Nephron (organoid): Measurements from ENCODE around the gene ITGB1BP1.
"Not testable (repeated sequence)": the region's sequence is repeated elsewhere in the genome, so short reads cannot be mapped to it uniquely, and the experiment has no call there.

Experiments
- H3K27ac Mint-ChIP-seq, 3 experiments: 2 replicates each; pipeline ENCODE4 v1.8.0; 2020; ENCODE audit warnings: mixed read lengths in 3 of 3, mild to moderate bottlenecking in 2 of 3, moderate library complexity in 1 of 3
- H3K27me3 Mint-ChIP-seq: 2 replicates; pipeline ENCODE4 v1.8.0; 2021; ENCODE audit warnings: low read depth, mild to moderate bottlenecking, moderate library complexity, mixed read lengths
- H3K36me3 Mint-ChIP-seq: 2 replicates; pipeline ENCODE4 v1.8.0; 2020; ENCODE audit warnings: low read depth, mixed read lengths
- H3K4me1 Mint-ChIP-seq: 2 replicates; pipeline ENCODE4 v1.8.0; 2020; ENCODE audit warnings: mixed read lengths
- H3K4me3 Mint-ChIP-seq, 3 experiments: 2 replicates each; pipeline ENCODE4 v1.8.0; 2020; ENCODE audit warnings: mild to moderate bottlenecking in 3 of 3, mixed read lengths in 3 of 3, moderate library complexity in 2 of 3
- H3K9me3 Mint-ChIP-seq: 2 replicates; pipeline ENCODE4 v1.8.0; 2020; ENCODE audit warnings: mixed read lengths
- TF ChIP-seq, protein P1 (sequence below), 3 experiments: fragments of 200-600 bp; sonication (generic); IDR thresholded peaks; one replicate each; pipeline ENCODE4 v1.5.0; 2021; ENCODE audit warnings: antibody characterized with exemption in 3 of 3; ENCODE audit not compliant: unreplicated experiment in 3 of 3

The ITGB1BP1 gene

DNA sequence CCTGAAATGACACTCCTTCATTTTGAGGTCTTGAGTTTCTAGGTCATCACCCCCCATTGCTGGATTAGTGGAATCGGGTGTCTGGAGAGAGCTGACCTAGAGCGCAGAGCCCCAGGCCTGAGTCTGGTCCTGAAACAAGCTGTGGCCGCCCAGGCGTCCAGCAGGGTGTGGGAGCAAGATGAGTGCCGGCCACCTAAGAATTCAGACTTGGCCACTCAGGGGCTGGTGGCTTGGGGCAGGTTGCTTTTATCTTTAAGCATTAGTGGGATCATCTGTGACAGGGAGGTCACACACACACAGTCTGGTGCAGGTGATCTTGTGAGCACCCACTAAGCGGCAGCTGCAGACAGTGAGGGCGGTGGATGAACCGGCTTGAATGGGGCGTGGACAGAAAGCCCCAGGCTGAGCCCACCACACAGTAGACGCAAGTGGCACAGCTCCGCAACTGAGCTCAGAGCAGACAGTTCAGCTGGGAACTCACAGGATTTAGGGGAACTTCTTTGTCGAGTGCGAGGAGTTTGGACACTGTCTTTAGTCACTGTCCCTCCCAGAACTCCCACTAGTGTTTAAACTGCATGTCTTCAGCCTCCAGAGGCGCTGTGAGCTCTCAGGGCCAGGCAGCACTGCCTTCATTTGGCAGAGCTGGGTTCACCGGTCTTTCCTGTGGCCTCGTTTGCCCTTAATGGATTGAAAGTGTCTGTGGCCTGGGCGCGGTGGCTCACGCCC lies 21.5 kb downstream of the ITGB1BP1 start:
- TF ChIP-seq, protein P1, sequence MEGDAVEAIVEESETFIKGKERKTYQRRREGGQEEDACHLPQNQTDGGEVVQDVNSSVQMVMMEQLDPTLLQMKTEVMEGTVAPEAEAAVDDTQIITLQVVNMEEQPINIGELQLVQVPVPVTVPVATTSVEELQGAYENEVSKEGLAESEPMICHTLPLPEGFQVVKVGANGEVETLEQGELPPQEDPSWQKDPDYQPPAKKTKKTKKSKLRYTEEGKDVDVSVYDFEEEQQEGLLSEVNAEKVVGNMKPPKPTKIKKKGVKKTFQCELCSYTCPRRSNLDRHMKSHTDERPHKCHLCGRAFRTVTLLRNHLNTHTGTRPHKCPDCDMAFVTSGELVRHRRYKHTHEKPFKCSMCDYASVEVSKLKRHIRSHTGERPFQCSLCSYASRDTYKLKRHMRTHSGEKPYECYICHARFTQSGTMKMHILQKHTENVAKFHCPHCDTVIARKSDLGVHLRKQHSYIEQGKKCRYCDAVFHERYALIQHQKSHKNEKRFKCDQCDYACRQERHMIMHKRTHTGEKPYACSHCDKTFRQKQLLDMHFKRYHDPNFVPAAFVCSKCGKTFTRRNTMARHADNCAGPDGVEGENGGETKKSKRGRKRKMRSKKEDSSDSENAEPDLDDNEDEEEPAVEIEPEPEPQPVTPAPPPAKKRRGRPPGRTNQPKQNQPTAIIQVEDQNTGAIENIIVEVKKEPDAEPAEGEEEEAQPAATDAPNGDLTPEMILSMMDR (IDR thresholded peaks at IDR 0.05; ENCODE audit: unreplicated experiment in 3 of 3) = no peak
- peaks cover 30% of the 10 kb centered on the region for H3K36me3 Mint-ChIP-seq
- H3K27ac Mint-ChIP-seq = no peak overlapping the region
- peaks cover 15% of the 10 kb centered on the region for H3K4me1 Mint-ChIP-seq
- no peak overlapping the region for H3K4me3 Mint-ChIP-seq
- no peaks in the 10 kb centered on the region for H3K27me3 Mint-ChIP-seq
- no peaks in the 10 kb centered on the region for H3K9me3 Mint-ChIP-seq

DNA sequence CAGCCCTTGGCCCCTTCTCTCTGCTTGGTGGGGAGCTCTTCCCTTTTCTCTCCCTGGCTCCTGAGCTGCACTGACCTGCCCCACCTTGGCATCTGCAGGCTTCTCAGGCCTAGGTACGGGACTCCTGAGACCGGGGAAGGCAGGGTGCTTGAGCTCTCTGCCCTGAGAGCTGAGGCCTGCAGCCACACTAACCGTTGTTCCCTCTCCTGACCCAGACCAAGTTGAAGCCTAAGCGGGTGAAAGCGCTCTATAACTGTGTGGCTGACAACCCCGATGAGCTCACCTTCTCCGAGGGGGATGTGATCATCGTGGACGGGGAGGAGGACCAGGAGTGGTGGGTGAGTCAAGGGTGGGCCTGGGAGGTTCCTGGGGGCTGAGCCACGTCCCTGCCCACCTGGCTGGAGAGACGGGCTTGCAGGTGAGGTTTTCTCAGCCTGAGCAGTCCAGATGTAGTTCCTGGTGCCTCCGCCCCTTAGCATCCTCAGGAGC lies 22.2 kb downstream of the ITGB1BP1 start:
- H3K9me3 Mint-ChIP-seq = no peaks in the 10 kb centered on the region
- peak overlapping the region; percentile 57 to 72 (median 68) for H3K27ac Mint-ChIP-seq
- TF ChIP-seq, protein P1 (IDR thresholded peaks at IDR 0.05; ENCODE audit: unreplicated experiment in 3 of 3) = no peak
- no peak overlapping the region for H3K4me3 Mint-ChIP-seq
- H3K4me1 Mint-ChIP-seq = peaks cover 15% of the 10 kb centered on the region
- H3K36me3 Mint-ChIP-seq = peaks cover 31% of the 10 kb centered on the region
- H3K27me3 Mint-ChIP-seq = no peaks in the 10 kb centered on the region

DNA sequence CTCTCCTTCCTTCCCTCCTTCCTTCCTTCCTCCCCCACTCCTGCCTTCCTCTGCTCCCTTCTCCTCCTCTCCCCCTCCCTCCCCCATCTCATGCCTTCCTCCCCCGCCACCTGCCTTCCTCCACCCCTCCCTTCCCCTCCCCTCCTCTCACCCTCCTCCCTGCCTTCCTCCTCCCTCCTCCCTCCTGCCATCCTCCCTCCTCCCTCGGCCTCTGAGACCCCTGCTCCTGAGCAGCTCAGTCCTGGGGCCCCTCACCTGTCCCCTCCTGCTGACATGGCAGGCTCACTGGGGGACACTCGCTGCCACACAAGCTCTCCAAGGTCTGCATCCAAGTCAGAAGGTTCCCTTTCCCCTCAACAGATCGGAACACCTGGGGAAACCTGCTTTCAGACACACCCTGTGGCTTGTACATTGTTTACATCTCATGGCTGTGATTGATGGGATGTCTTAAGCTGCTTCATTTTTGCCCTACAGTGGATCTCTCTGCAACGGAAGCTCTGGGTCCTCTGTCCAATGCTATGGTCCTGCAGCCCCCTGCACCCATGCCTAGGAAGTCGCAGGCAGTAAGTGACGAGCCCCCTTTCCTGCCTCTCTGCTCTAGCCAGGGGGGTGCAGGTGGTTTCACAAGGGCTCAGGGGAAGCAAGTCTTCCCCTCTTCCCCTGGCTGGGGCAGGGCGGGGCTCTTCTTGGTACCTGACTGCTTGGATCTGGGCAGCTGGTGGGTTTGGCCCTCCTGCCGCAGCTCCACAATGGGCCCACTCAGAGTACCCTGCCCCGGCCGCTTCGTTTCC lies 22.9 kb downstream of the ITGB1BP1 start:
- Mint-ChIP-seq H3K36me3 (peaks cover 35% of the 10 kb centered on the region), H3K27ac (peak overlapping the region; percentile 57 to 87 (median 72)), H3K4me3 (peak overlapping the region in 1 of 3 experiments; percentile 37)

DNA sequence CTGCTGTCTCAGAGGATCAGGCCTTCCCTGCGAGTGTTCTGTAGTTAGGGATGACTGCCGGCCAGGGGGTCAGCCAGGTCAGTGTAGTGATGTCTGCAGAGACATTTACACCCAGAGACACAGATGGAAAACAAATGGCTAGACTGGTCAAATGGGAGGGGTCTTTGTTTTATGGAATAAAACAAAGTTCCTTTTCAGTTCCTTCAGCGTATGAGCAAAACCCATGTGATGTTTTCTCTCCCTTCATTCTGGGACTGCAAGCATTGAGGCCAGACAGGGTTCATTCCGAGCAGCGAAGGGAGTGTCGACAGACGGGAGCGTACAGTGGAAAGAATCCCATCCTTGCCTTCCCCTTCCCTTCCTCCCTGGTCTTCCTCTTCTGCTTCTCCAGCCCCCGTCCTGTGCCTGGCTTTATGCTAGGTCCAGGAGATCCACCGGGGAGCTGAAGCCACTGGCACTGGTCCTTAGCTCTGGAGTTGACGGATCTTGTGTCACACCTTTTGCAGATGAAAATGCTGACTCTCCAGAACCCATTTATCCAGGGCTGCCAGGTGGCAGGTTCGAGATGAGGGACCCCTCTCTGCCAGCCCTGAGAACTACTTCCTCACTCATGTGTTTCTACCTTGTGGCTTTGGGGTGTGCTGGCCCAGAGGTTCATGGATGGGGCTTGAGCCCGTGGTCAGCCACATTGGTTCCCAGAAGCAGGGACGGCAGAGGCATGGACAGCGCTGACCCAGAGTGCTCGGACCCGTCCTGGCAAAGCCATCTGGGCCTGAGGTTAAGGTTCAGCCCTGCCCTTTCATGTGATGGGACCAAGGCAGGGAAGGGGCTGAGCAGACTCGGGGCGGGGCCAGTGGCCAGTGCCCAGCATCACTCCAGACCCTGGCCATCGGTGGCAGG lies 24.2 kb downstream of the ITGB1BP1 start:
- H3K4me3 Mint-ChIP-seq = no peak overlapping the region
- TF ChIP-seq, protein P1 (IDR thresholded peaks at IDR 0.05; ENCODE audit: unreplicated experiment in 3 of 3) = no peak
- no peaks in the 10 kb centered on the region for H3K9me3 Mint-ChIP-seq
- peak overlapping the region; percentile 87 to 94 (median 90) for H3K27ac Mint-ChIP-seq
- no peaks in the 10 kb centered on the region for H3K27me3 Mint-ChIP-seq
- H3K36me3 Mint-ChIP-seq = peaks cover 35% of the 10 kb centered on the region
- H3K4me1 Mint-ChIP-seq = peaks cover 19% of the 10 kb centered on the region

More for the DNA sequence above, 22.9 kb downstream of the ITGB1BP1 start:
- TF ChIP-seq, protein P1 (IDR thresholded peaks at IDR 0.05; ENCODE audit: unreplicated experiment in 3 of 3) = no peak
- H3K9me3 Mint-ChIP-seq = no peaks in the 10 kb centered on the region
- peaks cover 15% of the 10 kb centered on the region for H3K4me1 Mint-ChIP-seq
- no peaks in the 10 kb centered on the region for H3K27me3 Mint-ChIP-seq

DNA sequence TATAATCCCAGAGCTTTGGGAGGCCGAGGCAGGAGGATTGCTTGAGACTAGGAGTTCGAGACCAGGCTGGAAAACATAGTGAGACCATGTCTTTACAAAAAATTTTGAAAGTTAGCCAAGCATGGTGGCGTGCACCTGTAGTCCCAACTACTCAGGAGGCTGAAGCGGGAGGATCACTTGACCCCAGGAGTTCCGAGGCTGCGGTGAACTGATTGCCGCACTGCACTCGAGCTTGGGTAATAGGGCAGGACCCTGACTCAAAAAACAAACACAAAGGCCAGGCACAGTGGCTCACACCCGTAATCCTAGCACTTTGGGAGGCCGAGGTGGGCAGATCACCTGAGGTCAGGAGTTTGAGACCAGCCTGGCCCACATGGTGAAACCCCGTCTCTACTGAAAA lies 25.1 kb downstream of the ITGB1BP1 start:
- Mint-ChIP-seq H3K27ac (peak overlapping the region in 1 of 3 experiments; percentile 90), H3K4me1 (peaks cover 25% of the 10 kb centered on the region)

More for the DNA sequence above, 25.1 kb downstream of the ITGB1BP1 start:
- H3K27me3 Mint-ChIP-seq, H3K9me3 Mint-ChIP-seq, H3K4me3 Mint-ChIP-seq: not testable (repeated sequence)
- peaks cover 34% of the 10 kb centered on the region for H3K36me3 Mint-ChIP-seq
